Astrocyte (in vitro differentiated cells and primary cell): Measurements from ENCODE around the gene STRN3. TPM values are rescaled to one million over a fixed set of nuclear protein-coding genes. Genes with fewer than 3 reads are reported as not detected.

Experiments used
- DNase-seq: peaks from one replicate; pipeline ENCODE4 v3.0.0-alpha.2; 2010; ENCODE audit warnings: low read depth
- FAIRE-seq: peaks from 2 replicates; lab custom pipeline; 2011; peaks lifted over from hg19 to GRCh38; lab: Jason Lieb, UNC
- H2AFZ ChIP-seq: 2 replicates; pipeline ENCODE4 v1.6.0; 2012; ENCODE audit warnings: low read depth, low read length, inconsistent platforms
- H3K27ac ChIP-seq: 2 replicates; pipeline ENCODE4 v1.5.1; 2011; ENCODE audit warnings: low read depth, low read length, inconsistent platforms
- H3K27me3 ChIP-seq: 2 replicates; pipeline ENCODE4 v1.6.0; 2011; ENCODE audit warnings: low read length, inconsistent platforms; ENCODE audit not compliant: insufficient read depth
- H3K36me3 ChIP-seq: 2 replicates; pipeline ENCODE4 v1.5.1; 2011; ENCODE audit warnings: low read length, inconsistent platforms; ENCODE audit not compliant: insufficient read depth
- H3K4me1 ChIP-seq: 2 replicates; pipeline ENCODE4 v1.5.1; 2011; ENCODE audit warnings: low read length, inconsistent platforms; ENCODE audit not compliant: insufficient read depth
- H3K4me2 ChIP-seq: 2 replicates; pipeline ENCODE4 v1.6.0; 2012; ENCODE audit warnings: low read length, inconsistent platforms
- H3K4me3 ChIP-seq: 2 replicates; pipeline ENCODE4 v1.5.1; 2011; ENCODE audit warnings: low read depth, mild to moderate bottlenecking, low read length, inconsistent platforms; ENCODE audit not compliant: insufficient read depth
- H3K79me2 ChIP-seq: 2 replicates; pipeline ENCODE4 v1.6.0; 2012; ENCODE audit warnings: mild to moderate bottlenecking, low read length, inconsistent platforms; ENCODE audit not compliant: insufficient read depth
- H3K9ac ChIP-seq: 2 replicates; pipeline ENCODE4 v1.6.0; 2012; ENCODE audit warnings: mild to moderate bottlenecking, low read length, inconsistent platforms
- H3K9me3 ChIP-seq: 2 replicates; pipeline ENCODE4 v1.5.1; 2012; ENCODE audit warnings: low read depth, mild to moderate bottlenecking, low read length, inconsistent platforms; ENCODE audit not compliant: insufficient read depth
- H4K20me1 ChIP-seq: 2 replicates; pipeline ENCODE4 v1.6.0; 2012; ENCODE audit warnings: low read length, inconsistent platforms; ENCODE audit not compliant: insufficient read depth
- H3K27ac Mint-ChIP-seq: one replicate; pipeline ENCODE4 v1.8.0; 2021; ENCODE audit warnings: mild to moderate bottlenecking, mixed read lengths; ENCODE audit not compliant: unreplicated experiment
- H3K27me3 Mint-ChIP-seq: one replicate; pipeline ENCODE4 v1.8.0; 2021; ENCODE audit warnings: low read depth, mixed read lengths; ENCODE audit not compliant: unreplicated experiment
- H3K36me3 Mint-ChIP-seq: one replicate; pipeline ENCODE4 v1.8.0; 2021; ENCODE audit warnings: low read depth, mixed read lengths; ENCODE audit not compliant: unreplicated experiment
- H3K4me1 Mint-ChIP-seq: one replicate; pipeline ENCODE4 v1.8.0; 2021; ENCODE audit warnings: low read depth, mixed read lengths; ENCODE audit not compliant: unreplicated experiment
- H3K4me3 Mint-ChIP-seq: one replicate; pipeline ENCODE4 v1.8.0; 2021; ENCODE audit warnings: mild to moderate bottlenecking, moderate library complexity, mixed read lengths; ENCODE audit not compliant: unreplicated experiment
- H3K9me3 Mint-ChIP-seq: one replicate; pipeline ENCODE4 v1.8.0; 2021; ENCODE audit warnings: mild to moderate bottlenecking, mixed read lengths; ENCODE audit not compliant: unreplicated experiment
- CTCF ChIP-seq: IDR thresholded peaks from 2 replicates; pipeline ENCODE4 v1.5.1; 2011; ENCODE audit warnings: low read depth, mild to moderate bottlenecking, inconsistent platforms, low read length, moderate library complexity; ENCODE audit not compliant: insufficient read depth
- EZH2 ChIP-seq: IDR thresholded peaks from 2 replicates; pipeline ENCODE4 v1.6.1; 2012; ENCODE audit warnings: mild to moderate bottlenecking, low read length, inconsistent platforms; ENCODE audit not compliant: insufficient read depth
- total RNA-seq: library from RNA; stranded (reverse); gene quantifications from 2 replicates; pipeline ENCODE4 v1.2.1, GENCODE V29; 2021

STRN3 gene
- total RNA-seq, 1 donor from 2014 or later = 48.4 TPM

GRCh38 chr14:31036552-31036951 lies 10.4 kb upstream of the STRN3 start:
- Histone ChIP-seq H3K9ac (no peak overlapping the region), H3K9me3 (no peaks in the 10 kb centered on the region), H3K79me2 (no peaks in the 10 kb centered on the region), H3K36me3 (no peaks in the 10 kb centered on the region), H3K4me1 (peaks cover 2% of the 10 kb centered on the region), H3K27ac (no peak overlapping the region), H2AFZ (no peak overlapping the region), H4K20me1 (no peaks in the 10 kb centered on the region), H3K4me3 (no peak overlapping the region), H3K27me3 (no peaks in the 10 kb centered on the region), H3K4me2 (no peak overlapping the region)
- peaks cover 3% of the 10 kb centered on the region for H3K4me1 Mint-ChIP-seq
- no peak for TF ChIP-seq CTCF
- TF ChIP-seq EZH2 = no peak
- H3K4me3 Mint-ChIP-seq = no peak overlapping the region
- no peaks in the 10 kb centered on the region for H3K36me3 Mint-ChIP-seq
- no peaks in the 10 kb centered on the region for H3K9me3 Mint-ChIP-seq
- FAIRE-seq = no peak
- no peak overlapping the region for H3K27ac Mint-ChIP-seq
- no peak for DNase-seq
- no peaks in the 10 kb centered on the region for H3K27me3 Mint-ChIP-seq

GRCh38 chr14:31030469-31030868 lies 4.3 kb upstream of the STRN3 start:
- Mint-ChIP-seq H3K36me3 (peaks cover 3% of the 10 kb centered on the region), H3K4me1 (peaks cover 4% of the 10 kb centered on the region), H3K27ac (no peak overlapping the region), H3K27me3 (no peaks in the 10 kb centered on the region), H3K9me3 (no peaks in the 10 kb centered on the region), H3K4me3 (no peak overlapping the region)
- Histone ChIP-seq H3K27me3 (no peaks in the 10 kb centered on the region), H3K4me2 (no peak overlapping the region), H3K4me1 (peaks cover 4% of the 10 kb centered on the region), H3K4me3 (no peak overlapping the region), H3K27ac (no peak overlapping the region), H3K36me3 (no peaks in the 10 kb centered on the region), H3K9ac (no peak overlapping the region), H3K9me3 (no peaks in the 10 kb centered on the region), H3K79me2 (peaks cover 10% of the 10 kb centered on the region), H4K20me1 (no peaks in the 10 kb centered on the region), H2AFZ (no peak overlapping the region)
- TF ChIP-seq EZH2 (no peak), CTCF (no peak)
- DNase-seq (no peak), FAIRE-seq (no peak)

- peaks cover 12% of the 10 kb centered on the region for H4K20me1 ChIP-seq
- no peak for FAIRE-seq
- H3K4me3 ChIP-seq = no peak overlapping the region
- no peak for TF ChIP-seq EZH2
- TF ChIP-seq CTCF = no peak
- Mint-ChIP-seq H3K4me1 (peaks cover 4% of the 10 kb centered on the region), H3K9me3 (no peaks in the 10 kb centered on the region), H3K36me3 (peaks cover 5% of the 10 kb centered on the region), H3K27ac (peak overlapping the region; percentile 48), H3K4me3 (peak overlapping the region; percentile 10), H3K27me3 (no peaks in the 10 kb centered on the region)
- H3K9ac ChIP-seq = no peak overlapping the region
- peaks cover 8% of the 10 kb centered on the region for H3K4me1 ChIP-seq
- H3K9me3 ChIP-seq = no peaks in the 10 kb centered on the region
- no peaks in the 10 kb centered on the region for H3K36me3 ChIP-seq
- H2AFZ ChIP-seq = no peak overlapping the region
- H3K4me2 ChIP-seq = no peak overlapping the region
- H3K27ac ChIP-seq = no peak overlapping the region
- H3K79me2 ChIP-seq = peaks cover 21% of the 10 kb centered on the region
- DNase-seq = no peak
- no peaks in the 10 kb centered on the region for H3K27me3 ChIP-seq
These were observed 3.1 kb upstream of the STRN3 start for GRCh38 chr14:31029016-31029970.
